ENCODE results near the gene AAK1. TPM values are rescaled to one million over a fixed set of nuclear protein-coding genes. Genes with fewer than 3 reads are reported as not detected.
"Not testable (repeated sequence)": the region's sequence is repeated elsewhere in the genome, so short reads cannot be mapped to it uniquely, and the experiment has no call there.

The AAK1 gene
- total RNA-seq, 4 donors from 2014 or later = 28.0 to 35.5 (median 32.8) TPM

DNA sequence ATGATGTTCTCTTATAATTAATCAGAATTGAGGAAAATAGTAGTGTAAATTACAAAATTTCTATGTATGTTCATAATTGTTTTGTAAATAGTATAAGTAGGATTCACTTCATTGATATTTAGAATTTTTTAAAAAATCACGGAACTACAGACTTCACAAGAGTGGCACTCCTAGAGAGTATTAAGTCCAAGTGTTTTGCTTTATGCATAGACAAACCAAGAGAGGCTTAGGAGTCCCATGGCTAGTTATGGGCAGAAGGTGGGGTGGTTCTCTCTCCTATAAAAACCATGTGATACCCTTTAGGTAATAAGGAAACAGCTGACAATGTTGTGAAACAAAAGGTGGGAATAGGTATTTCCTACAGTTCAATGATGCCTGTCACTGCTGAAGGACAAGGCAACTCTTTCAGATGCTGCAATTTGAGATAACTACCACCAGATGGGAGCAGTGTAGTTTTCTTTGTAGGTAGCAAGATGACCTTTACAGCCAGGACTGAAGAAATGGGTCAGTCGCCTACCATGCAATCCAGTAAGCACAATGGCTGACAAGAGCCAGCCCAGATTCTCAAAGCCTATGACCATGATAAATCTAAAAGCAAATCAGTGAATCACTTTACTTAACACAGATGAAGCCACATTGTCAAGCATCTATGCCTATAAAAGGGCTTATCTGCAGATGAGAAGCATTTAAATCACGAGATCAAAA is 83.9 kb downstream of the AAK1 start:
- Histone ChIP-seq H3K4me3 (no peak overlapping the region), H3K27ac (no peak overlapping the region)

GRCh38 chr2:69556008-69556407 is 87.5 kb downstream of the AAK1 start:
- TF ChIP-seq POLR2A (IDR thresholded peaks at IDR 0.05) = no peak
- no peak for TF ChIP-seq CTCF (IDR thresholded peaks at IDR 0.05)
- Histone ChIP-seq H3K4me3 (no peak overlapping the region), H3K27ac (no peak overlapping the region), H3K9me3 (no peaks in the 10 kb centered on the region), H3K4me1 (peaks cover 0 to 21% (median 10%) of the 10 kb centered on the region in 3 donors), H3K36me3 (peaks cover 0 to 6% (median 0%) of the 10 kb centered on the region in 3 donors), H3K27me3 (no peaks in the 10 kb centered on the region)
- intact Hi-C loops (cut with DNase I) = no loop called here
- 82 to 90% methylated on average over 4 of the region's 4 CpGs for WGBS, 2 donors
- no peak for DNase-seq

More for the DNA sequence above, 83.9 kb downstream of the AAK1 start:
- H3K4me1 ChIP-seq = peaks cover 0 to 16% (median 7%) of the 10 kb centered on the region in 3 donors
- WGBS, 2 donors = 75% methylated on average over 3 of the region's 3 CpGs
- intact Hi-C loops (cut with DNase I) = no loop called here
- no peaks in the 10 kb centered on the region for H3K27me3 ChIP-seq
- H3K36me3 ChIP-seq = peaks cover 0 to 6% (median 0%) of the 10 kb centered on the region in 3 donors
- TF ChIP-seq POLR2A (IDR thresholded peaks at IDR 0.05) = no peak
- peak; percentile 37 to 79 (median 63) for TF ChIP-seq CTCF (IDR thresholded peaks at IDR 0.05)
- DNase-seq = no peak
- H3K9me3 ChIP-seq = no peaks in the 10 kb centered on the region

DNA sequence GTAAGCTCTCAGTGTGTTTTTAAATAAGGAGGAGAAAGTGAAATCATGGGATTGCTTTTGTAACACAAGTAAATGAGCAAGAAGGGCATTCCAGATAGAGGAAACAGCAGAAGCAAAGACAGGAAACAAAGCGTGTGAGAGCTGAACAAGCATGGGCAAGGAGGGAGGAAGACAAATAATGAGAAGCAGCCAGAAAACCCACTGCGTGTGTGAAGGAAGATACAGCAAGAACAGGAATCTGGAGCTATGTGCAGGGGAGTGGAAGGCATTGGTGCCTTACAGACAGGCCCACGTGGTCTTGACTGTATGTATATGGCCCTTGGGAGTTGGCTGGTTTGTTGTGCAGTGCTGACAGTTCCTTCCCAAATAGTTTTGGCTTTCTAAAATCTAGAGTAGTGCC is 88.6 kb downstream of the AAK1 start:
- Histone ChIP-seq H3K36me3 (peaks cover 0 to 6% (median 0%) of the 10 kb centered on the region in 3 donors), H3K9me3 (no peaks in the 10 kb centered on the region), H3K4me3 (no peak overlapping the region), H3K27me3 (no peaks in the 10 kb centered on the region), H3K4me1 (peaks cover 0 to 25% (median 10%) of the 10 kb centered on the region in 3 donors), H3K27ac (peak overlapping the region; percentile 59 to 67 (median 62))
- intact Hi-C loops (cut with DNase I) = no loop called here
- no peak for TF ChIP-seq CTCF (IDR thresholded peaks at IDR 0.05)
- no peak for TF ChIP-seq POLR2A (IDR thresholded peaks at IDR 0.05)
- WGBS, 2 donors = 6 to 19% methylated on average over 3 of the region's 3 CpGs
- DNase-seq = no peak

GRCh38 chr2:69554568-69554967 is 89.0 kb downstream of the AAK1 start:
- 46 to 53% methylated on average over 4 of the region's 4 CpGs for WGBS, 2 donors
- H3K4me3 ChIP-seq = no peak overlapping the region
- TF ChIP-seq CTCF (IDR thresholded peaks at IDR 0.05) (no peak), POLR2A (IDR thresholded peaks at IDR 0.05) (no peak)
- H3K27me3 ChIP-seq = no peaks in the 10 kb centered on the region
- H3K9me3 ChIP-seq = no peaks in the 10 kb centered on the region
- DNase-seq = no peak
- H3K4me1 ChIP-seq = peaks cover 0 to 25% (median 12%) of the 10 kb centered on the region in 3 donors
- H3K27ac ChIP-seq = peak overlapping the region; percentile 59 to 67 (median 62)
- H3K36me3 ChIP-seq = peaks cover 0 to 6% (median 0%) of the 10 kb centered on the region in 3 donors
- intact Hi-C loops (cut with DNase I) = no loop called here

DNA sequence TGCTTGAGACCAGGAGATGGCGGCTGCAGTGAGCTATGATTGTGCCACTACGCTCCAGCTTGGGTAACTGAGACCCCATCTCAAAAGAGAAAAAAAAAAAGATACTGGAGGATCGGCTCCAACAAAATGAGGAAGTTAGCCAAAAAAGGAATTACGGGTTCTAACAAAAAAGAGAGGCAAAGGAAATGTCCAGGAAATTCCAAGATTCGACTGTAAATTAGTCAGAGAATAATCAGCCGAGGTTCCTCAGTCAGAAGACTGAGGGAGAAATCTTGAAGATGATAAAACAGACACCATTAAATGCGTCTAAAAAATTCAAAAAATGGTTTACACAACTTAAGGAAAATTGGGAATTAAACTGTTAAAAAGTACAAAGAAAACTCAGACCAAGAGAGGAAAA is 89.5 kb downstream of the AAK1 start:
- Histone ChIP-seq H3K27me3 (no peaks in the 10 kb centered on the region), H3K4me3 (no peak overlapping the region), H3K36me3 (peaks cover 0 to 6% (median 0%) of the 10 kb centered on the region in 3 donors), H3K9me3 (no peaks in the 10 kb centered on the region), H3K27ac (peak overlapping the region in 1 of 4 donors; percentile 67), H3K4me1 (peaks cover 0 to 30% (median 16%) of the 10 kb centered on the region in 3 donors)
- intact Hi-C loops (cut with DNase I) = no loop called here
- no peak for DNase-seq
- WGBS, 2 donors = 61 to 73% methylated on average over 7 of the region's 7 CpGs
- no peak for TF ChIP-seq CTCF (IDR thresholded peaks at IDR 0.05)
- TF ChIP-seq POLR2A (IDR thresholded peaks at IDR 0.05) = no peak

DNA sequence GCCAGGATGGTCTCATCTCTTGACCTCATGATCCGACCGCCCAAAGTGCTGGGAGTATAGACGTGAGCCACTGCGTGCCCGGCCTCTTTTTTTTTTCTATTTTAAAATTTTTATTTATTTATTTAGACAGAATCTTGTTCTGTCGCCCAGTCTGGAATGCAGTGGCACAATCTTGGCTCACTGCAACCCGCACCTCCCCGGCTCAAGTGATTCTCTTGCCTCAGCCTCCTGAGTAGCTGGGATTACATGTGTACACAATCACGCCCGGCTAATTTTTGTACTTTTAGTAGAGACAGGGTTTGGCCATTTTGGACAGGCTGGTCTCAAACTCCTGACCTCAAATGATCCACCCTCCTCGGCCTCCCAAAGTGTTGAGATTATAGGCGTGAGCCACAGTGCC is 93.0 kb downstream of the AAK1 start:
- H3K36me3 ChIP-seq; intact Hi-C loops (cut with DNase I); H3K4me3 ChIP-seq; H3K9me3 ChIP-seq; DNase-seq; H3K27ac ChIP-seq; H3K27me3 ChIP-seq: not testable (repeated sequence)
- peaks cover 0 to 36% (median 16%) of the 10 kb centered on the region in 3 donors for H3K4me1 ChIP-seq
- WGBS, 2 donors = 85 to 91% methylated on average over 12 of the region's 12 CpGs

All from esophagus squamous epithelium (tissue), 5 donors.